ENCODE results near the gene ATP5MC3.

DNA sequence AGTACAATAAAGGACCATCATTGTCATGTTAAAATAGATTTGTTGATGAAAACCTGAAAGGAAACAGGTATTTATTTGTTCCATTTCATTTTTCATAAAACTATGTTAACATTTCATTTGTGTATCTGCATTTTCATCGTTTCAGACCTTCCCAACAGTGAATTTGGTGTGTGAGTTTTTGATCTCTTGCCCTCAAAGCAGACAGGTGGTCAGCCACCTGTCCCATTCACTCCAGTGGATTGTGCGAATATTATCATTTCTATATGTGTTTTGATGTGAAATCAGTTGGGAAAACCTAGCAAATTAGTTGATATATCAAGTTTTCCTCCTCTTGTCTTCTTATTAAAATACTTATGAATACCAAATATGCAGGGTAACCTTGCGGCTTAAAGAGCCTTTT lies 25.4 kb upstream of the ATP5MC3 start:
- TF ChIP-seq POLR2A (IDR thresholded peaks at IDR 0.05) (no peak), CTCF (IDR thresholded peaks at IDR 0.05) (no peak)

Measured in Peyer's patch (tissue), 4 donors.